Measurements from ENCODE around the gene ADGRV1.
"Not testable (repeated sequence)": the region's sequence is repeated elsewhere in the genome, so short reads cannot be mapped to it uniquely, and the experiment has no call there.

Gene ADGRV1

DNA sequence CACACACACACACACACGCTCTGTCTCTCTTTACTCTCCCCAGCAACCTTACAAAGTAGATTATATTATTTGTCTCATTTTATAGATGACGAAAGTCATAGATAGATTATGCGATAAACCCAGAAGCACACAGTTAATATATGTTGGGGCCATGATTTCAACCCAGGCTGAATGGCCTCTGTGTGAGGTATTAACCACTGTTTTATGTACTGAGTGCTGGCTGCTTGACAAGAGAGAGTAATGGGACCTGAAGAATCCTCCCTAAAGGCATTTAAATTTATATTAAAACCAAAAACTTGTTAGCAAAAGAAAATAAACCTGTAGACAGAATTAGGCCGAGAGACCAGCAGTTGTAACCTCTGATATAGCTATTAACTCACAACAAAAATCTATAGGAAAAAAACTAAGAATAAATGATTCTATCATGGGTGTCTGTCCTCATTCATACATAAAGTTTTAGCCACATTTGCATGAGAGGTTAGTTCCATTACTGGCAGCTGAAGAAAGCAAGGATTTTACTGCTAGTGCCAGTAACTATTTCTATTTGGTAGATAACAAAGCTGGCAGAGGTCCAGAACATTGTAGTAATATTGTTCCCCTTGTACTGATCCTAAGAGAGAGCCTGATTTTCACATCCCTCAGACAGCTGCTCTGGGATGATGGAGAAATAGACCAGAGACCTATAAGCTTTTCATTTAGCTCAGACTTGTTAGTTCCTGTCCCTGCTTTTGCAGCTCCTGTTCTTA is 250.9 kb downstream of the ADGRV1 start:
- DNase-seq (ENCODE audit: low read depth in 3 of 3), result no peak

DNA sequence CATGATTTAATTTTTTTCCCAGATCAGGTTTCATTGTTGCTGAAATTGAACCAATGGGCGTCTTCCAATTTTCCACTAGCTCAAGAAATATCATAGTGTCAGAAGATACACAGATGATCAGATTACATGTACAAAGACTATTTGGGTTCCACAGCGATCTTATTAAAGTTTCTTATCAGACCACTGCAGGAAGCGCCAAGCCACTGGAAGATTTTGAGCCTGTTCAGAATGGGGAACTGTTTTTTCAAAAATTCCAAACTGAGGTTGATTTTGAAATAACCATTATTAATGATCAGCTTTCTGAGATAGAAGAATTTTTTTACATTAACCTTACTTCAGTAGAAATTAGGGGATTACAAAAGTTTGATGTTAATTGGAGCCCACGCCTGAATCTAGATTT is 251.6 kb downstream of the ADGRV1 start:
- no peak for DNase-seq (ENCODE audit: low read depth in 3 of 3)

DNA sequence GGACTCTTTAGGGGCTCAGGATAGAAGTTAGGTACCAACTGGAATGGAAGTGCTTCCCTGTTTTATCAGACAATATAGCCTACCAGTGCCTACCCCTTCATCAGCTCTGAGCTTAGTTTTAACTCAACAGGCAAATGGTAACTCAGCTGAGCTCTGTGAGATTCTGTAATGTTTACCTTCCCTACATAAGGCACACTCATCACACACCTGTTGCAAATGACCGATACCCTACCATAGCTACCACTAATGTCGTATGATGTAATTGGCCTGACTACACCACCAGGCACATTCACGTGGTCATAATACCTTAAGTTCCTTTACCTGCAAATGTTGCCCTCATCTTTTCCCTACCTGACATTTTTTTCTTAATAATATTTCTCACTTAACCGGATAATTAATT is 254.8 kb downstream of the ADGRV1 start:
- no peak for DNase-seq (ENCODE audit: low read depth in 3 of 3)

DNA sequence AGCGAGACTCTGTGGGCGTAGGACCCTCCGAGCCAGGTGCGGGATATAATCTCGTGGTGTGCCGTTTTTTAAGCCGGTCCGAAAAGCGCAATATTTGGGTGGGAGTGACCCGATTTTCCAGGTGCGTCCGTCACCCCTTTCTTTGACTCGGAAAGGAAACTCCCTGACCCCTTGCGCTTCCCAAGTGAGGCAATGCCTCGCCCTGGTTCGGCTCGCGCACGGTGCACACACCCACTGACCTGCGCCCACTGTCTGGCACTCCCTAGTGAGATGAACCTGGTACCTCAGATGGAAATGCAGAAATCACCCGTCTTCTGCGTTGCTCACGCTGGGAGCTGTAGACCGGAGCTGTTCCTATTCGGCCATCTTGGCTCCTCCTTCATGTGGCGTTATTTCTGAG is 263.5 kb downstream of the ADGRV1 start:
- DNase-seq (ENCODE audit: low read depth in 3 of 3), result not testable (repeated sequence)

DNA sequence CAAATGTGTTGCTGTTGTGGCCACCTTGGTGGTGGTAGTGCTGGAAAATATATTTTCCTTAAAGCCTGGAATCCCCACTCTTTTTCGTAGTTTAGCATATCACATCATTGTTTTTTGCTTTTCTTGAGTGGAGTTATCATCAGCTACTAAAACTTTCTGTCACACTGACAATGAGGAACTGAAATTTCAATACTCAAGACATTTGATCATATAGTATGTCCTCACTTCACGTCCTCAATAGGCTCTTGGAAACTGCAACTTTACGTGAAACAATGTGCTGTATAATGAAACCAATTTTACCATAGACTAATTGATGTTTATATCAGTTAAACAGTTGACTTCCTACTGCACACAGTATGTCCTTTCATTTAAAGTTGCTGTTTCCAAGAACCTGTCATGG is 265.8 kb downstream of the ADGRV1 start:
- DNase-seq (ENCODE audit: low read depth in 3 of 3), result no peak

DNA sequence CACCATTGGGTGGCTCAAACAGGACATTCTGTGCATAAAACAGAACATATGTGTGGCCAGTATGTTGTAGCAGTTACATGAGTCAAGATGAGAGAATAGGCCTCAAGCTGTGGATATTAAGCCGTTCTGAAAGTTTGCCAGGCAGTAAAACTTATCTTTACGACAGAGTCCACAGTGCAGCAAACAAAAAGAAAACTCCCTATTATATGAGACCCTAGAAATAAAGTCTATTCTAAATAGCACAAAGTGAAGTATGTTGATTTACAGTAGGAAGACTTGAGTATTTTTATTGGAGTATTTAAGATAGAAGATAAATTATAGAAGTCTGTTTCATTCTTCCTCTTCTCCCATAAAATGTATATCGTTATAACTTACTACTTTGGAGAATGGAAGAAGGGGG is 271.5 kb downstream of the ADGRV1 start:
- DNase-seq (ENCODE audit: low read depth in 3 of 3), result no peak

DNA sequence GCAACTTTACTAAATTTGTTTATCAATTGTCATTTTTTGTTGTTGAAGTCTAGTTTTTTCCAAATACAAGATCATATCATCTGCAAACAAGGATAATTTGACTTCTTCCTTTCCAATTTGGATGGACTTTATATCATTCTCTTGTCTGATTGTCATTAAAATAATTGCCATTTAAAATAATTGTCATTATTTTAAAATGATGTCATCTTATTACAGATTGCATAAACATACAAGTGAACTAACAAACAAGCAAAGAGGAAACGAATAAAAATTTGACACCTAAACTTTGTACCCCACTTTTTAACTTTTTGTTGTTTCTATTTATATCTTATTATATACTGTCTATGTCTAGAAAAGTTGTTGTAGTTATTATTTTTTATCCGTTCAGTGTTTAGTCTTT is 275.2 kb downstream of the ADGRV1 start:
- DNase-seq (ENCODE audit: low read depth in 3 of 3), result no peak

DNA sequence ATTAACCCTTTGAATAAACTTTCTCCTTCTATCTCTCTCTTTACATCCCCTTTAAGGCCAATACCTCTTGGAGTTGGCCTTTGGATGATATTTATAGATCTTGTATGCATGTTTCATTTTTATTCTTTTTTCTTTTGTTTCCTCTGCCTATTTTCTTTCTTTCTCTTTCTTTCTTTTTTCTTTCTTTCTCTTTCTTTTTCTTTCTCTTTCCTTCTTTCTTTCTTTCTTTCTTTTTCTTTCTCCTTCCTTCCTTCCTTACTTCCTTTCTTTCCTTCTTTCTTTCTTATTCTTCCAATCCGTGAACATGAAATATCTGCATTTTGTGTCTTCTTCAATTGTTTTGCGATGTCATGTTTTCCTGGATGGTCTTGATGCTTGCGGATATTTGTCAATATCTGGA is 276.1 kb downstream of the ADGRV1 start:
- DNase-seq (ENCODE audit: low read depth in 3 of 3), result no peak

DNA sequence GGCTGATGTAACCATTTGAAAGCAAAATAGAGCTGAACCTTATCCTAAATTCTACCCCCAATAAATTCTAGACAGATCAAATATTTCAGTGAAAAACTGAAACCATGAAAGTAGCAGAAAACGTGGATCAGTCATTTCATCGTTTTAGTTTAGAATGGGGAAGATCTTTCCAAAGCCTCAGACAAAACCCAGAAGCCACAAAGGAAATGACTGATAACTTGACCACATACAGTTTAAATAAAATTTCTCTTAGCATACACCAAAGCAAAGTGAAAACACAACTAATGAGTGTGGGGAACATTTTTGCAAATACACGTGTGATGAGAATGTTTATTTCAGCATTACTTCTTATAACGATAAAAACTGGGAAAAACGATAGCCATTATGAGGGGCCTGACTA is 284.8 kb downstream of the ADGRV1 start:
- DNase-seq (ENCODE audit: low read depth in 3 of 3), result no peak

DNA sequence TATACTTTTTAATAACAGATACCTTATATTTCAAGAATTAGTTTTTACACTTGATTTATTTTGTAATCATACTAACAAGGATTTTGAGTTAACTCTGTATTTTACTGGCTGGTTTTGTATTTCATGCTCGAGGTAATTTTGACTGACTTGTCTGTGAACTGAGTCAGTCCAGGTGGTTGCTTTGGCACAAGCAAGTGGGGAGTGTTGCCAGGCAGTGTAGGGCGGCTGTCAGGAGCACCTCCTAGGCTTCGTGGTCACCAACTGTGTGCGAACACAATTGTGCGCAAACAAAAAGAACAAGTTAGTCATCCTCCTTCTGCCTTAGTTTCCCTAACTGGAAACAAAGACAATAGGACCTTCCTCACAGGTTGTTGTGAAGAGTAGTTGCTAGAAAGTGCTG is 286.3 kb downstream of the ADGRV1 start:
- no peak for DNase-seq (ENCODE audit: low read depth in 3 of 3)

DNA sequence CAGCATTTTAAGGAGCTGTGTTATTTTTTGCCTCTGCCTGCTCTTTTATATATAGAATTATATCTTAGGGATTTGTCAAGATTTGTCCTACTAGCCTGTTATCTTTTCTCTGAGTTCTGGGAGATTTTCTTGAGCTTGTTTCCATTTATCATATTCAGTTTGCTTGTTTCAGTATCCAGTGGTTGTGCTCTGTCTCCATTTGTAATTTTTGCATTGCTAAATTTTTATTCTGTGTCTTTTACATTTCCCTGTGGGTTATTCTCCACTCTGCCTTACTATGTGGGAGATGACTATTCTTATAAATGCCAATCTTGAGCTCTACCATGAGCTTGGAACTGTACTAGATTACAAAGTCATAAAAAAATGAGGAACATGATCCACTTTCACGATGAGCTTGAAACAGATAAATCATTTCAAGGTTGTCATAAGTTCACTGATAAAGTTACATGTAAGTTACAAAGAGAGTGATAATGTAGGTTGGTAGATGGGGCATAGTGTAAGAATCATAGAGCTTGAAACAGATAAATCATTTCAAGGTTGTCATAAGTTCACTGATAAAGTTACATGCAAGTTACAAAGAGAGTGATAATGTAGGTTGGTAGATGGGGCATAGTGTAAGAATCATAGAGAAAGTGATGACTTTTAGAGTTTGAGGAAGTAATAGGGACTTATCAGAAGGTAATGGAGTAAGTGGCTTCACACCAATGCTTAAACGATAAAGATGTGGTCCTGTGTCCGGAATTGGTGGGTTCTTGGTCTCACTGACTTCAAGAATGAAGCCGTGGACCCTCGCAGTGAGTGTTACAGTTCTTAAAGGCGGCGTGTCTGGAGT is 287.3 kb downstream of the ADGRV1 start:
- no peak for DNase-seq (ENCODE audit: low read depth in 3 of 3)

DNA sequence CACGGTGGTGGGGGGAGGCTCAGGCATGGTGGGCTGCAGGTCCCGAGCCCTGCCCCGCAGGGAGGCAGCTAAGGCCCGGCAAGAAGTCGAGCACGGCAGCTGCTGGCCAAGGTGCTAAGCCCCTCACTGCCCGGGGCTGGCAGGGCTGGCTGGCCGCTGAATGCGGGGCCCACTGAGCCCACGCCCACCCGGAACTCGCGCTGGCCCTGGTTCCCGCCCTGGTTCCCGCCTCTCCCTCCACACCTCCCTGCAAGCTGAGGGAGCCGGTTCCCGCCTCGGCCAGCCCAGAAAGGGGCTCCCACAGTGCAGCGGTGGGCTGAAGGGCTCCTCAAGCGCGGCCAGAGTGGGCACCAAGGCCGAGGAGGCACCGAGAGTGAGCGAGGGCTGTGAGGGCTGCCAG is 289.0 kb downstream of the ADGRV1 start:
- not testable (repeated sequence) for DNase-seq (ENCODE audit: low read depth in 3 of 3)

DNA sequence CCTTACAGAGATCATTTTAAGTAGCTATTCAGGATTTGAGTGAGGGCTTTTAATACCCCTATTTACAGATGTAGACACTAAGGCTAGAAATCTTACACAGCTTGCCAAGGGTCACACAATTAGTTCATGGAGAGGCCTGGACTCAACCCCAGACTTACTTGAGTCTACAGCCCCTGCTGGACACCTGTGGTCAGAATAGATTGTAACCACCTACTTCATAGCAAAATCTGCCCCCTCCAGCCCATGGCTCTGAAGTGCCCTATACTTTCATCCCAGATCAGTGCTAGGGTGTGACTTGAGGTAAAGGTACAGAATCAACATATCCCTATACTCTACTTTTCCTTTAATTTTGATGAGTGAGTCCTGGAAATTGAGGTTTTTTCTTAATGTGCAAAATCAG is 291.3 kb downstream of the ADGRV1 start:
- no peak for DNase-seq (ENCODE audit: low read depth in 3 of 3)

DNA sequence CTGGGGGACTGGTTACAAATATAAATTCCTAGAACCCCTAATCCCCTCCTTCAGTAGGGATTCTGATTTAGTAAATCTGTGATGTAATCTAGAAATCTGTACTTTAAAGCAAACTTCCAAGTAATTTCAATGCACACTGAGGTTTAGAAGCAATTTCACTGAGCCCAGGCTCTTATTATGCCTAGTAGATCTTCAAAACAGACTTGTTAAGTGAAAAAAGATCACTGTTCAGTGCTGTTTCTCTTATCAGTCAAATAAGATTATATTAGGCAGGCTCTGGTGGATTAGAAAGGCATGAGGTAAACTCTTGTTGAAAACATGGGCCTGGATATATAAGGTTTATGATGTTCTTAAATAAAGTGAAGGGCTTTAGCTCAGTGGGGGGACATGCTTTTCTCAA is 293.9 kb downstream of the ADGRV1 start:
- no peak for DNase-seq (ENCODE audit: low read depth in 3 of 3)

DNA sequence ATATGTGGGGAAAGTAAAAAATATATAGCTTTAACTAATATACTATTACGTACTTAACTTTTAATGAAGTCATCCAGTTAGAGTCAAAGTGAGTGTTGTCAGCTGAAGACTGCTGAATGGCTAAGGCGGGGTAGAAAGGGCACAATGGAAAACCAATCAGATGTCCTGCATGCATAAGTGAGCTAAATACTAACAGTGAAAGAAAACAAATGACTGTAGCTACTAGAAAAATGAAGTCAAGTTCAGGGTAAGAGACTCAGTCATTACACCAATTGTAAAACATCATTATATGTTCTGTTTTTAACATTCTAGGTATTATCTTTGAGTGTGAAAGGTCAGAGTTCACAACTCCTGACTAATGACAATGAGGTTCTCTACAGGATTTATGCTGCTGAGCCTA is 295.2 kb downstream of the ADGRV1 start:
- no peak for DNase-seq (ENCODE audit: low read depth in 3 of 3)

DNA sequence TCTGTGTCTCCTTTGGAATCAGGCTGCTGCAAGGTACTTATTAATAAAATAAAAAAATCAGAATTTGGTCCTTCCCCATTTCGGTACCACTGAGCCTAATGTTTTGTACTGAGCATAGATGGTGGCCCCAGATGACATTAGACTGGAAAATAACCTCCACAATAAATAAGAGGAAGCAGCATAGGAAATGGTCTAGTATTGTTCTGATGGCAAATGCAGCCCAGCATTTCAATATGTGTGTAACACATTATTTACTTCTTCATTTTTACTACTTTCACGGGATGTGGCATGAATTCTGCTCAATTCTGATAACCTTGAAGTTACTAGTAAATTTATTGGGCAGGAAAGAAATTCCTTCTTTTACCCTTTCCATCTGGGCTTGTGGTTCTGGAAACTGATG is 295.6 kb downstream of the ADGRV1 start:
- no peak for DNase-seq (ENCODE audit: low read depth in 3 of 3)

DNA sequence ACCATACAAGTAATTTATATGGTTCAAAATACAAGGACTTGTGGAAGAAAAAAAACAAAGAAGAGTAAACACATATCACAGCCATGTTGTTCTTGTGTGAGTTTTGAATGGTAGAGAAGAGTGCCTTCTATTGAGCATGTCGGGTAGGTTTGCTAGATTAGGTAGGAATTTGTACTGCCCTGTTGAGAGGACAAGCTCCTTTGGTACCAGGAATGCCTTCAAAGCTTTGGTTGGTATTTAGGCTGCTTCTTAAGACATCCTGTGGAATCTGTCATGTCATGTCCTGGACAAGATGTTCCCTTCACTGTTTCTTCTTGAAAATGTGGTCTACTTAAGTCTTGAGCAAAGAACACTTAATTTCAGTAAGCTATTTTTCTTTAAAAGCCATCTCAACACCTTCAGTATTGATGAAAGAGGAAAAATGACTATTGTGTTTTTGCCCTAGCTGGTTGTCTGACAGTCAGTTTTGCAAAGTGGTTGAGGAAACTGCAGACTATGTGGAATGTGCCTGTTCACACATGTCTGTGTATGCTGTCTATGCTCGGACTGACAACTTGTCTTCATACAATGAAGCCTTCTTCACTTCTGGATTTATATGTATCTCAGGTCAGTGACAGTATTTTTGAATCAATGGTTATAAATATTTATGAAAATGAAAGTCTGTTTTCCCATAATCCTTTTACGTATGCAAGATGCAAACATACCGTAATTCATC is 296.9 kb downstream of the ADGRV1 start:
- no peak for DNase-seq (ENCODE audit: low read depth in 3 of 3)

DNA sequence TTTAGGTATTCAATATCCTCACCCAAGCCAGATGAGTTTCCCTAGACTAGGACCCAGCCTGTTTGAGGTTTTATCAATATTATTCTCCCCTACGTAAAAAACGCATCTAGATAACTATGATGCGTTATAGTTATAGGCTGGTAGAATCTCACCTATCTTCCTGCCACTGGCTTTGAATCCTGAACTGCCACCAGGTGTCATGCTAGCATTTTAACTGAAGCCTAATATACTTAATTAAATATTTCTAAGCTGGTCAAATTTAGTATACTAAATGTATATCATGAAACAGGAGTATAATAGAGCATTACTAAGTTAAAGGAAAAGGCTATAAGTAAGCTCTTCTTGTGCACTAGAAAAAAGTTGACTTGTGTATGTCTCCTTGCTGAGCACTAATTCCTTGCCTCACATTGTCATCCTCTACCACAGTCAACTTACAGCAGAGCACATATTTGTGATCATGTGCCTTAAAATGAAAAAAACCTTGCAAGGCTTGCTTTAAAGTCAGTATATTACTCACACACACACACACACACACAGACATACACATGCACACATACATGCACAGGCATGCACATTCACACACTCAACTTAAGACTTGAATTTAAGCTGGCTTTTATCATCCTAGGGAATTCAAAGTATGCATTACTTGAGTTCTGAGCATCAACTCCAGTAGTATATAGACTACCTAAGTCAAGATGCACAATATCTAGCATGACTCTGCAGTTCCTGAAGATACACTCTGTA is 303.4 kb downstream of the ADGRV1 start:
- no peak for DNase-seq (ENCODE audit: low read depth in 3 of 3)

DNA sequence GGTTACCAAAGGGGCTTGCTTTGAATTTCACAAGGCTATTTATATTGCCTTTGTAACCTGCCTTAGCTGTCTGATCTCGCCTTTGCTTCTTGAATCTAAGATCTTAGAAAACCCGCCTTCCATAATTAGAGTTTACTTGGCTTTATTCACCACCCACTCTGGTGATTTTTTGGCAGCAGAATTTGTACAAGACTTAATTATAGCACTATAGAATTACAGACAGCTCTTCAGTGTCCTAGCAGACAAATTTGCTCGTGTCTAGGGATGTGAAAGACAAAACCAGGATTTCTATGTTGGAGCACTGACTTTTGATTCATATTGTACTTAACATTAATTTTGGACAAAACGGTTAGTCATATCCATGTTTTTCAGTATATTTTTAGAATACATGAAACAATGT is 306.6 kb downstream of the ADGRV1 start:
- no peak for DNase-seq (ENCODE audit: low read depth in 3 of 3)

DNA sequence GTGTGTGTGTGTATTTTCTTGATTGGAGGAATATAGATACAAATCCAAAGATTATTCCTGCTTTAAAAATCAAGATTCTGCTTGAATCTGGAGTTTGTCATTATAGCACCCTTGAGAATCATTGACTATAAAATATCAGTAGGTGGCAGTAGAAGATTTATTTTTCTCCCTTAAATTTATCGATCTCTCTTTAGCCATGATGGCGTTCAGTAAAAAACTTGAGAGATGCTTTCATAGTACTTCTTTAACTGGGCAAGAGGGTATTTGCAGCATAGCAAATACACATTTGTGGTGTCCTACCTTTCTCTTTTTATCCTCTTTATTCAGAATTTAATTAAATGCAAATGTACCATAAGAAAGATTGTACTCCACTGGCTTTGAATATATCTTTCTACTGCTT is 307.7 kb downstream of the ADGRV1 start:
- no peak for DNase-seq (ENCODE audit: low read depth in 3 of 3)

DNA sequence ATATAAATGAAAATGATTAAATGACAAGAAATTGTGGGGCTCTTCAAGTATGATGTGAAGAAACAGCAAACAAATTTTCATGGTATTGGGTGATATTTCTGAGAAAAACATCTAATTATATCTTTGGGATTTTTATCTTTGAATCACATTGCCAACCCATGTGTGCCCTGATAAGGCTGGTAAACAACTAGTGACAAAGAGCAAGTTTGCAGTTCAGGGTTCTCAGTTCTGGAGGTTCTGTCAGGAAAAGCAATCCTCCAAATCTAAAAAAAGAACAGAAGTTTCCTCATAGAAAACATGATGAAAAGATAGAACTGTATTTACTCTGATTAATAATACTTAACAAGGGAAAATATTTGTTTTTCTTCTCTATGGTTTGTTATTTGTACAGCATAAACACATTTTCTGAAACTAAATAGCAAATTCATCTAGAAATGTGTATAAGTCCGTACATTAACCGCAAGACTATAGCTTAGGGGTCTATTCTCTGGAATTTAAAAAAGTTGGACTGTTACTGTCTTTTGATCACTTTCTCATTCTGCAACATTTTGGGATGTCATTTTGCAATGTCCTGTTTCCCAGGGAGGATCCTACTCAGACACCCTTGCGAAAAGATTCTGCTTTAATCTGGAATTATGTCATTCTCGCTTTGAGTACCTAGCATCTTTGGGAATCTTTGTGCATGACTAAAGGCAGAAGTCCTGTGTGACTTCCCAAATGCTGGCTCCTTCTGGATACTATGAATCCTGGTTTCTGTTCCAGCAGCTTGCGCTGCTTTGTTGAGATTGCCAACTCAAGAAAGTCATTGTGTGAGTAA is 308.5 kb downstream of the ADGRV1 start:
- DNase-seq (ENCODE audit: low read depth in 3 of 3), result no peak
